HEK293 (cell line): ENCODE data around the gene BAK1.

Source experiments
- CTCF ChIA-PET: fragments of 350-600 bp; formaldehyde crosslinking; extraction: SDS; loops from one replicate; lab custom pipeline; 2021; ENCODE audit warnings: antibody characterized with exemption; lab: Yijun Ruan, JAX
- POLR2A ChIA-PET: fragments of 300-600 bp; formaldehyde crosslinking; extraction: SDS; loops from one replicate; lab custom pipeline; 2020; ENCODE audit warnings: antibody characterized with exemption, inconsistent platforms; lab: Yijun Ruan, JAX
- H3K27ac ChIP-seq: fragments of 200-500 bp; sonication (Bioruptor generic); 2 replicates; pipeline ENCODE4 v1.5.1; 2014; ENCODE audit warnings: low read depth, low read length, control low read depth, inconsistent platforms; ENCODE audit errors: extremely low read depth
- H3K36me3 ChIP-seq, 2 experiments: fragments of 200-500 bp in 1 of 2; sonication (Bioruptor generic) in 1 of 2; 1 replicate in 1 of 2; 2 replicates in 1 of 2; pipeline ENCODE4 v1.5.1; 2014 to 2017; ENCODE audit warnings: inconsistent platforms in 2 of 2, low read length in 2 of 2; ENCODE audit not compliant: control insufficient read depth in 2 of 2, insufficient read depth in 1 of 2
- H3K4me1 ChIP-seq: fragments of 200-500 bp; sonication (Bioruptor generic); 2 replicates; pipeline ENCODE4 v1.5.1; 2014; ENCODE audit warnings: mild to moderate bottlenecking, low read length, inconsistent platforms; ENCODE audit not compliant: control insufficient read depth, insufficient read depth
- H3K4me3 ChIP-seq: 2 replicates; pipeline ENCODE4 v1.5.1; 2011; ENCODE audit warnings: low read depth, mild to moderate bottlenecking, control low read depth, low read length, moderate library complexity
- H3K9me3 ChIP-seq: fragments of 200-500 bp; sonication (Bioruptor generic); 2 replicates; pipeline ENCODE4 v1.5.1; 2014; ENCODE audit warnings: low read depth, low read length, inconsistent platforms; ENCODE audit not compliant: control insufficient read depth, insufficient read depth
- AEBP2 ChIP-seq: fragments of 450-650 bp; formaldehyde crosslinking; IDR thresholded peaks from 2 replicates; pipeline ENCODE4 v1.5.1; 2016; ENCODE audit warnings: missing biosample characterization, missing genetic modification characterization, borderline replicate concordance
- HOXA7 ChIP-seq: sonication (generic); formaldehyde crosslinking; IDR thresholded peaks from 2 replicates; pipeline ENCODE4 v1.8.1; 2022; ENCODE audit warnings: missing genetic modification reagents, borderline replicate concordance
- IKZF3 ChIP-seq: fragments of 450-650 bp; IDR thresholded peaks from 2 replicates; pipeline ENCODE4 v1.5.0; 2018; ENCODE audit warnings: missing biosample characterization, mild to moderate bottlenecking, missing genetic modification characterization, moderate library complexity
- KLF9 ChIP-seq: fragments of 450-650 bp; formaldehyde crosslinking; IDR thresholded peaks from 2 replicates; pipeline ENCODE4 v1.5.1; 2016; ENCODE audit warnings: missing biosample characterization, missing genetic modification characterization, low read depth
- MEIS1 ChIP-seq: sonication (generic); formaldehyde crosslinking; IDR thresholded peaks from 2 replicates; pipeline ENCODE4 v1.8.1; 2022; ENCODE audit warnings: missing genetic modification reagents, mild to moderate bottlenecking, borderline replicate concordance
- MYNN ChIP-seq: fragments of 450-650 bp; formaldehyde crosslinking; IDR thresholded peaks from 2 replicates; pipeline ENCODE4 v1.5.1; 2016; ENCODE audit warnings: missing biosample characterization, missing genetic modification characterization, borderline replicate concordance
- RBAK ChIP-seq: fragments of 450-650 bp; formaldehyde crosslinking; IDR thresholded peaks from 2 replicates; pipeline ENCODE4 v1.5.1; 2016; ENCODE audit warnings: missing biosample characterization, missing genetic modification characterization
- REPIN1 ChIP-seq: fragments of 450-650 bp; formaldehyde crosslinking; IDR thresholded peaks from 2 replicates; pipeline ENCODE4 v1.5.1; 2017; ENCODE audit warnings: missing biosample characterization, missing genetic modification characterization, low read depth
- SCRT2 ChIP-seq: fragments of 450-650 bp; formaldehyde crosslinking; IDR thresholded peaks from 2 replicates; pipeline ENCODE4 v1.5.1; 2016; ENCODE audit warnings: missing biosample characterization, missing genetic modification characterization
- SETDB1 ChIP-seq: IDR thresholded peaks from one replicate; pipeline ENCODE4 v1.6.1; 2017; ENCODE audit warnings: mild to moderate bottlenecking, low read length, moderate library complexity, mixed read lengths; ENCODE audit not compliant: insufficient read length
- ZFHX2 ChIP-seq: fragments of 450-650 bp; formaldehyde crosslinking; conservative IDR thresholded peaks from 2 replicates; pipeline ENCODE4 v1.5.1; 2016; ENCODE audit warnings: missing biosample characterization, missing genetic modification characterization
- ZFP69B ChIP-seq: fragments of 450-650 bp; formaldehyde crosslinking; IDR thresholded peaks from 2 replicates; pipeline ENCODE4 v1.5.1; 2016; ENCODE audit warnings: missing biosample characterization, missing genetic modification characterization
- ZNF138 ChIP-seq: fragments of 450-650 bp; formaldehyde crosslinking; IDR thresholded peaks from 2 replicates; pipeline ENCODE4 v1.5.1; 2016; ENCODE audit warnings: missing biosample characterization, missing genetic modification characterization, borderline replicate concordance
- ZNF148 ChIP-seq: fragments of 450-650 bp; formaldehyde crosslinking; IDR thresholded peaks from 2 replicates; pipeline ENCODE4 v1.5.0; 2017; ENCODE audit warnings: missing biosample characterization, missing genetic modification characterization, borderline replicate concordance
- ZNF155 ChIP-seq: fragments of 450-650 bp; formaldehyde crosslinking; IDR thresholded peaks from 2 replicates; pipeline ENCODE4 v1.5.1; 2016; ENCODE audit warnings: missing biosample characterization, missing genetic modification characterization
- ZNF221 ChIP-seq: fragments of 450-650 bp; formaldehyde crosslinking; IDR thresholded peaks from 2 replicates; pipeline ENCODE4 v1.5.1; 2017; ENCODE audit warnings: missing biosample characterization, missing genetic modification characterization, borderline replicate concordance
- ZNF239 ChIP-seq: fragments of 450-650 bp; formaldehyde crosslinking; IDR thresholded peaks from 2 replicates; pipeline ENCODE4 v1.5.1; 2016; ENCODE audit warnings: missing biosample characterization, missing genetic modification characterization
- ZNF292 ChIP-seq: fragments of 450-650 bp; formaldehyde crosslinking; IDR thresholded peaks from 2 replicates; pipeline ENCODE4 v1.5.1; 2016; ENCODE audit warnings: low read depth, missing biosample characterization, missing genetic modification characterization, borderline replicate concordance
- ZNF423 ChIP-seq: fragments of 450-650 bp; formaldehyde crosslinking; IDR thresholded peaks from 2 replicates; pipeline ENCODE4 v1.5.1; 2016; ENCODE audit warnings: missing biosample characterization, missing genetic modification characterization
- ZNF426 ChIP-seq: fragments of 450-650 bp; formaldehyde crosslinking; IDR thresholded peaks from 2 replicates; pipeline ENCODE4 v1.5.1; 2017; ENCODE audit warnings: missing biosample characterization, missing genetic modification characterization, mild to moderate bottlenecking, inconsistent platforms, moderate library complexity
- ZNF513 ChIP-seq: fragments of 450-650 bp; IDR thresholded peaks from 2 replicates; pipeline ENCODE4 v1.5.1; 2018; ENCODE audit warnings: missing biosample characterization, missing genetic modification characterization
- ZNF610 ChIP-seq: fragments of 450-650 bp; formaldehyde crosslinking; IDR thresholded peaks from 2 replicates; pipeline ENCODE4 v1.5.1; 2016; ENCODE audit warnings: missing biosample characterization, missing genetic modification characterization, borderline replicate concordance
- ZNF623 ChIP-seq: fragments of 450-650 bp; formaldehyde crosslinking; IDR thresholded peaks from 2 replicates; pipeline ENCODE4 v1.5.1; 2016; ENCODE audit warnings: missing biosample characterization, missing genetic modification characterization
- ZNF692 ChIP-seq: fragments of 450-650 bp; formaldehyde crosslinking; IDR thresholded peaks from 2 replicates; pipeline ENCODE4 v1.5.1; 2016; ENCODE audit warnings: missing biosample characterization, missing genetic modification characterization
- ZNF707 ChIP-seq: fragments of 450-650 bp; formaldehyde crosslinking; IDR thresholded peaks from 2 replicates; pipeline ENCODE4 v1.5.1; 2016; ENCODE audit warnings: missing biosample characterization, missing genetic modification characterization
- ZNF843 ChIP-seq: fragments of 450-650 bp; formaldehyde crosslinking; IDR thresholded peaks from 2 replicates; pipeline ENCODE4 v1.5.1; 2016; ENCODE audit warnings: missing biosample characterization, missing genetic modification characterization

BAK1 gene

GRCh38 chr6:33551538-33551937 is 28.5 kb downstream of the BAK1 start:
- Histone ChIP-seq H3K4me3 (no peak overlapping the region), H3K36me3 (no peaks in the 10 kb centered on the region), H3K27ac (no peak overlapping the region), H3K4me1 (peaks cover 2% of the 10 kb centered on the region; the same call in 1 of the 2 replicates), H3K9me3 (no peaks in the 10 kb centered on the region)
- ChIA-PET POLR2A (interaction anchor here (0.6 to 0.7 kb wide), 2 partner anchors 14 to 220 kb away, joined by 4 to 5 read pairs; no protein-coding TSS in a partner anchor), CTCF (interaction anchor here (0.6 kb wide), 1 partner anchor 19 kb away, joined by 3 read pairs; no protein-coding TSS in a partner anchor)
- TF ChIP-seq ZNF148 (tag by site-specific recombination) (no peak), ZNF707 (no peak), SETDB1 (no peak), ZFP69B (tag by site-specific recombination) (no peak), KLF9 (no peak), AEBP2 (tag by site-specific recombination) (no peak), ZFHX2 (tag by site-specific recombination) (no peak), ZNF155 (tag by site-specific recombination) (no peak), ZNF426 (tag by site-specific recombination) (no peak), ZNF292 (tag by site-specific recombination) (no peak), SCRT2 (tag by site-specific recombination) (no peak)

GRCh38 chr6:33549896-33550295 is 30.2 kb downstream of the BAK1 start:
- Histone ChIP-seq H3K27ac (no peak overlapping the region), H3K9me3 (no peaks in the 10 kb centered on the region), H3K4me1 (peaks cover 2% of the 10 kb centered on the region; the same call in 1 of the 2 replicates), H3K4me3 (no peak overlapping the region), H3K36me3 (no peaks in the 10 kb centered on the region)
- ChIA-PET CTCF (interaction anchor here (1.2 kb wide), 1 partner anchor 151 kb away, joined by 4 read pairs; no protein-coding TSS in a partner anchor), POLR2A (no interaction called here)
- TF ChIP-seq ZNF221 (tag by site-specific recombination) (no peak), IKZF3 (tag by site-specific recombination) (no peak), MEIS1 (CRISPR knock-in tag) (no peak), ZNF692 (tag by site-specific recombination) (no peak), ZNF423 (no peak), ZNF623 (no peak), MYNN (tag by site-specific recombination) (no peak), ZNF239 (tag by site-specific recombination) (no peak), ZNF843 (tag by site-specific recombination) (no peak), ZNF138 (no peak), ZNF610 (tag by site-specific recombination) (no peak), ZNF513 (tag by site-specific recombination) (no peak), HOXA7 (CRISPR knock-in tag) (no peak), REPIN1 (no peak), RBAK (tag by site-specific recombination) (no peak)
